Psoas muscle (tissue), 8 donors: ENCODE measurements around the gene TMEM239. TPM values are rescaled to one million over a fixed set of nuclear protein-coding genes. Genes with fewer than 3 reads are reported as not detected.

Source experiments
- ATAC-seq, 4 donors: fragments of 200-7000 bp; cut with Tn5 transposase; one replicate each; pipeline ENCODE4 v1.9.1; 2020; ENCODE audit warnings: moderate library complexity in 3 of 4, mild to moderate bottlenecking in 2 of 4
- DNase-seq, 2 donors: peaks; one replicate each; pipeline ENCODE4 v3.0.0-alpha.2; 2020
- H3K27ac ChIP-seq: fragments of 200-600 bp; one replicate; pipeline ENCODE4 v1.8.0; 2022
- H3K27me3 ChIP-seq, 3 donors: fragments of 200-600 bp in 1 of 3; one replicate each; pipeline versions ENCODE4 v1.6.1 to v1.8.0; 2013 to 2022; ENCODE audit warnings: low read length in 2 of 3, mild to moderate bottlenecking in 2 of 3, moderate library complexity in 1 of 3; ENCODE audit not compliant: insufficient read depth in 3 of 3
- H3K36me3 ChIP-seq, 2 donors: fragments of 200-600 bp in 1 of 2; one replicate each; pipeline versions ENCODE4 v1.6.1 to v1.8.0; 2013 to 2022; ENCODE audit warnings: low read depth in 1 of 2, mild to moderate bottlenecking in 1 of 2, moderate library complexity in 1 of 2; ENCODE audit not compliant: insufficient read depth in 1 of 2
- H3K4me1 ChIP-seq: fragments of 200-600 bp; one replicate; pipeline ENCODE4 v1.8.0; 2022
- H3K4me3 ChIP-seq: fragments of 200-600 bp; one replicate; pipeline ENCODE4 v1.8.0; 2022; ENCODE audit warnings: mild to moderate bottlenecking
- H3K9me3 ChIP-seq: fragments of 200-600 bp; one replicate; pipeline ENCODE4 v1.8.0; 2022
- WGBS, 3 donors: extraction: QIAGEN DNeasy Blood & Tissue Kit; methylation state at CpG; one replicate each; pipeline versions ENCODE4 v1.1.6 to v1.1.7; 2013; 5-methylcytosine and 5-hydroxymethylcytosine counted together
- intact Hi-C, 2 donors: fragments of 100-400 bp; cut with DNase I; formaldehyde crosslinking; loops; one replicate each; pipeline versions ENCODE4 v1.11.0 to v1.14.2; 2022
- polyA plus RNA-seq, 3 donors: library from polyadenylated mRNA; stranded (reverse); fragments of 200-250 nt; gene quantifications; one replicate each; pipeline ENCODE4 v1.2.3, GENCODE V29; 2013
- total RNA-seq, 4 donors: library from RNA; stranded (reverse); fragmentation: NEBNext Ultra II Directional in 2 of 4; extraction: Animal tissue kit (Norgen Biotek cat#: 25700) in 2 of 4; gene quantifications; one replicate each; pipeline versions ENCODE4 v1.2.1 to v1.2.4, GENCODE V29; 2021 to 2023
- TF ChIP-seq, protein P1 (sequence below): fragments of 200-600 bp; IDR thresholded peaks from one replicate; pipeline ENCODE4 v1.8.0; 2022; ENCODE audit warnings: antibody characterized with exemption
- donor health status: healthy with polysubstance abuse.
- donor health status: DM: no; HTN: no; CAD: no; lungs with moderate emphysema.
- donor health status: Bipolar disorder and iron deficiency.
- donor health status: healthy.
- donor health status: DM: yes; HTN: yes; CAD: no.
- donor health status: DM: no; HTN: no; CAD: no.
- donor health status: DM: no; HTN: no; CAD: no.
- donor health status: DM: yes; HTN: yes; CAD: no.

Gene TMEM239
- total and polyA plus RNA-seq, 7 donors: not detected

DNA sequence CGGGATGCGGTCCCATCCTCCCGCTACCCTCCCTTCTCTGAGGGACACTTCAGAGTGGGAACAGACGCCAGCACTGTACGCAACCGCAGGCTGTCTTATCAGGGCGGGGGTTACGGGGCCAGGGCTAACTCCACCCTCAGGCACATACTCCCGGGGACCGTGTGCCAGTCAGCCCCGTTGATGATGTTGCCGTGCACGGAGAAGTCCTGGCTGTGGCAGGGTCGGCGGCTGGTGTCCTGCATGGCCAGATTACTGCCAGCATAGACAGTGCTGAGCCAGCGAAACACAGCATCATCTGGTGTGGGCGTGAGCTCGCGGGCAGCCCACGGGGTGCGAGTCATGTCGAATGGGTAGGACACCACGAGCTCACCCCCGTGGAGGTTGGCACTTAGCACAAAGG is 20.7 kb upstream of the TMEM239 start:
- TF ChIP-seq, protein P1, sequence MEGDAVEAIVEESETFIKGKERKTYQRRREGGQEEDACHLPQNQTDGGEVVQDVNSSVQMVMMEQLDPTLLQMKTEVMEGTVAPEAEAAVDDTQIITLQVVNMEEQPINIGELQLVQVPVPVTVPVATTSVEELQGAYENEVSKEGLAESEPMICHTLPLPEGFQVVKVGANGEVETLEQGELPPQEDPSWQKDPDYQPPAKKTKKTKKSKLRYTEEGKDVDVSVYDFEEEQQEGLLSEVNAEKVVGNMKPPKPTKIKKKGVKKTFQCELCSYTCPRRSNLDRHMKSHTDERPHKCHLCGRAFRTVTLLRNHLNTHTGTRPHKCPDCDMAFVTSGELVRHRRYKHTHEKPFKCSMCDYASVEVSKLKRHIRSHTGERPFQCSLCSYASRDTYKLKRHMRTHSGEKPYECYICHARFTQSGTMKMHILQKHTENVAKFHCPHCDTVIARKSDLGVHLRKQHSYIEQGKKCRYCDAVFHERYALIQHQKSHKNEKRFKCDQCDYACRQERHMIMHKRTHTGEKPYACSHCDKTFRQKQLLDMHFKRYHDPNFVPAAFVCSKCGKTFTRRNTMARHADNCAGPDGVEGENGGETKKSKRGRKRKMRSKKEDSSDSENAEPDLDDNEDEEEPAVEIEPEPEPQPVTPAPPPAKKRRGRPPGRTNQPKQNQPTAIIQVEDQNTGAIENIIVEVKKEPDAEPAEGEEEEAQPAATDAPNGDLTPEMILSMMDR: no peak
- 89 to 90% (median 89%) methylated on average over 24 of the region's 24 CpGs for WGBS, 3 donors

DNA sequence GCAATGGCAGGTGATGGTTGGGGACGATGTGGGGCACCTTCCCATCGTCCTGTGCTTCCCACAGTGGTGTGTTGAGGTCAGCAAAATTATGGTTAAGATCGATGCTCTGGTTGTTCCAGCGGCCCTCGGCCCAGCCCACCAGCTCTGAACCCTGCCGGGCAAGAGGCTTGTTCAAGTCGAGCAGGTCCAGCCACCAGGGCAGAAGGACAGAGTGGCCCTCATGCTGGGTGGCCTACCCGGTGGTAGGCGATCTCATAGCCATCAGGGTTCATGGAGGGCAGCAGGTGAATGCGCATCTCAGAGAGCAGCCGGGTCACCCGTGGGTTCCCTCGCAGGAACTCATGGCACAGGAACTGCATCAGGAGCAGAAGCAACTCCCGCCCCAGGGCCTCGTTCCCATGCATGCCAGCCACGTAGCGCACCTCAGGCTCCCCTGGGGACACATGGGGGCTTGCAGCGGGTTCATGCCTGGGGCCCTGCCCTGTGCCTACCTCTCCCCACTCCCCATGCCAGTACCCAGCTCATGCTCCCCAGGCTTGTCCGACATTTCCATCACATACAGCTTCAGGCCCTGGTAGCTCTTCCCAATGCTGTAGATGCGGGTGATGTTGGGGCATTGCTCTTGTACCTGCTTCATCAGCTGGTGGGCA is 20.0 kb upstream of the TMEM239 start:
- Histone ChIP-seq H3K9me3 (no peaks in the 10 kb centered on the region), H3K36me3 (no peaks in the 10 kb centered on the region), H3K4me3 (no peak overlapping the region), H3K4me1 (no peaks in the 10 kb centered on the region), H3K27me3 (peaks cover 0 to 64% (median 25%) of the 10 kb centered on the region in 3 donors), H3K27ac (no peak overlapping the region)
- WGBS, 3 donors: 90 to 93% (median 93%) methylated on average over 18 to 20 of the region's 20 CpGs
- TF ChIP-seq, protein P1: no peak
- DNase-seq (no peak), ATAC-seq (no peak)
- intact Hi-C loops: no loop called here

More for the DNA sequence above, 20.7 kb upstream of the TMEM239 start:
- Histone ChIP-seq H3K36me3 (no peaks in the 10 kb centered on the region), H3K4me1 (no peaks in the 10 kb centered on the region), H3K27ac (no peak overlapping the region), H3K27me3 (peaks cover 0 to 57% (median 22%) of the 10 kb centered on the region in 3 donors), H3K4me3 (no peak overlapping the region), H3K9me3 (no peaks in the 10 kb centered on the region)
- DNase-seq: no peak
- intact Hi-C loops: no loop called here
- ATAC-seq: no peak

DNA sequence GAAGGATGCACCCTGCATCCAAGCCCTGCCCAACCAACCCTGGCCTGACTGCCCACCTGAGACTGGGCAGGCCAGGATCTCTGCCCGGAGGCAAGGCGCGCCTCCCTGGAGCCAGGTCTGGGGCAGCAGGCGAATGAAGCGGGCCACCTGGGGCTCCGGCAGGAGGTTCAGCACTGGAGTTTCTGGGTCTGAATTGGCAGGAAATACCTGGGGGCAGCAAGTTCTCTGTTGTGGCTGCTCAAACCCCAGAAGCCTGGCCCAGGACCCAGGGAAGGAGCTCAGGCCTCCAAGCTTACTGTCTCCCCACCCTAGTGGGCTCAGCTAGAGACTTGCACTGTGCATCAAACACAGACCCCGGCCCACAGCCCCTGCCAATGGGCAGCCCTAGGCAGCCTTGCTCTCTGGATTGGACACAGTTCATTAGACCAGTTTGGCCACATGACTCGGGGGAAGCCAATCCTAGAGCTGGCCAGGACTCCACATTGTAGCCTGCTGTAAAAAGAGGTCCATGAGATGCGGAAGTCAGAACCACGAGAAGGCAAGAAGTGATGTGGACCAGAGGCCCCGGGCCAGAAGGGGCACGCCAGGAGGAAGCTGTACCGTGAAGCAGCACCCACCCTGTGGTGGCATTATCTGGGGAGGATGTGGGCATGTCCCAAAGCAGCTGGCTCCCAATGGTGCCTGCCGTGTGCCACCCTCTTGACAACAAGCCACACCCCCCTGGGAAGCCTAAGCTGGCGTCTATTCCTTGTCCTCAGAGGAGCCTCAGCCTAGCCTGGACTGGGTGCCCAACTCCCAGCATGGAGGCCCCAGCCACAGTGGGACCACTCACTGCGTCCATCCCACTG is 18.8 kb upstream of the TMEM239 start:
- TF ChIP-seq, protein P1: no peak
- no peak for ATAC-seq
- intact Hi-C loops: no loop called here
- no peak for DNase-seq
- Histone ChIP-seq H3K4me1 (no peaks in the 10 kb centered on the region), H3K9me3 (no peaks in the 10 kb centered on the region), H3K4me3 (no peak overlapping the region), H3K36me3 (no peaks in the 10 kb centered on the region), H3K27me3 (peaks cover 0 to 76% (median 30%) of the 10 kb centered on the region in 3 donors), H3K27ac (no peak overlapping the region)
- 81 to 88% (median 83%) methylated on average over 16 of the region's 16 CpGs for WGBS, 3 donors

DNA sequence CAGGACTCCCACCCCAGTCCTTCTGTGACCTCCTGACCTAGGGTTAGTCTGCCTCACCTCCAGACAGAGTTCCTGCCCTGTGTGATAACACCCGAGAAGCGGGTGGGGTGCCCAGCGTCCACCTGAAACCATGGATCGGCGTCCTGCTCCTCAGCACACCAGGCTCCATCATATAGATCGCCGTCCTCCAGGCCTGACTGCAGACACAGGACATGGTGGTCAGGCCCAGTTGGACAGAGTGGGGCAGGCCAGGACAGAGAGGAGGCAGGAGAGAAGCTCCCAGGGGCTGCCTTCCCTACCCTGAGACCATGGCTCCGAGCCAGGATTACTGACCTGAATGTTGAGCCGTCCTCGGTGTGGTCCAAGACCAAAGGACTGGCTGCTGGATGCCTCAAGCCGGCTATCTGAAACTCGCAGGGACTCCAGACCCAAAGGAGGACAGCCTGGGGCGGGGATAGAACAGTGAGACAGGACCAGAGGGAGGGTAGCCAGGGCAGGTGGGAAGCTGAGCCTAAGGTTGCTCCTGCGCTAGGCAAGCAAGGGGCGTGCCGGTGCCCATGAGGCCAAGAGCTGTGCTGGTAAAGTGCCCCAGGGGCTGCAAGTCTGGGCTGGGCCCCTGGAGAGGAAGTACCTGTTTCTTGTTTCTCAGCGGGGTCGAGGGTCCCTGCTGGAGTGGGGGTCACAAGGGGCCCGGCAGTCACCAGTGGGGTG is 17.9 kb upstream of the TMEM239 start:
- intact Hi-C loops: no loop called here
- Histone ChIP-seq H3K27me3 (peaks cover 0 to 80% (median 35%) of the 10 kb centered on the region in 3 donors), H3K27ac (no peak overlapping the region), H3K36me3 (no peaks in the 10 kb centered on the region), H3K4me3 (no peak overlapping the region), H3K9me3 (no peaks in the 10 kb centered on the region), H3K4me1 (no peaks in the 10 kb centered on the region)
- ATAC-seq (no peak), DNase-seq (no peak)
- TF ChIP-seq, protein P1: no peak
- WGBS, 3 donors: 87 to 91% (median 89%) methylated on average over 19 of the region's 19 CpGs
